ENCODE results near the gene IL3.

Gene IL3

DNA sequence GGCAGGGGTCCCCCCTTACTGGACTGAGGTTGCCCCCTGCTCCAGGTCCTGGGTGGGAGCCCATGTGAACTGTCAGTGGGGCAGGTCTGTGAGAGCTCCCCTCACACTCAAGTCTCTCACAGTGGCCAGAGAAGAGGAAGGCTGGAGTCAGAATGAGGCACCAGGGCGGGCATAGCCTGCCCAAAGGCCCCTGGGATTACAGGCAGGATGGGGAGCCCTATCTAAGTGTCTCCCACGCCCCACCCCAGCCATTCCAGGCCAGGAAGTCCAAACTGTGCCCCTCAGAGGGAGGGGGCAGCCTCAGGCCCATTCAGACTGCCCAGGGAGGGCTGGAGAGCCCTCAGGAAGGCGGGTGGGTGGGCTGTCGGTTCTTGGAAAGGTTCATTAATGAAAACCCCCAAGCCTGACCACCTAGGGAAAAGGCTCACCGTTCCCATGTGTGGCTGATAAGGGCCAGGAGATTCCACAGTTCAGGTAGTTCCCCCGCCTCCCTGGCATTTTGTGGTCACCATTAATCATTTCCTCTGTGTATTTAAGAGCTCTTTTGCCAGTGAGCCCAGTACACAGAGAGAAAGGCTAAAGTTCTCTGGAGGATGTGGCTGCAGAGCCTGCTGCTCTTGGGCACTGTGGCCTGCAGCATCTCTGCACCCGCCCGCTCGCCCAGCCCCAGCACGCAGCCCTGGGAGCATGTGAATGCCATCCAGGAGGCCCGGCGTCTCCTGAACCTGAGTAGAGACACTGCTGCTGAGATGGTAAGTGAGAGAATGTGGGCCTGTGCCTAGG lies 13.0 kb downstream of the IL3 start, which contains the start of gene CSF2:
Gene CSF2, plus strand, starts transcription at position 559 of the 783 bp plus-strand sequence. Its CDS starts 35 bp downstream, at position 594.
- DNase-seq = no peak

DNA sequence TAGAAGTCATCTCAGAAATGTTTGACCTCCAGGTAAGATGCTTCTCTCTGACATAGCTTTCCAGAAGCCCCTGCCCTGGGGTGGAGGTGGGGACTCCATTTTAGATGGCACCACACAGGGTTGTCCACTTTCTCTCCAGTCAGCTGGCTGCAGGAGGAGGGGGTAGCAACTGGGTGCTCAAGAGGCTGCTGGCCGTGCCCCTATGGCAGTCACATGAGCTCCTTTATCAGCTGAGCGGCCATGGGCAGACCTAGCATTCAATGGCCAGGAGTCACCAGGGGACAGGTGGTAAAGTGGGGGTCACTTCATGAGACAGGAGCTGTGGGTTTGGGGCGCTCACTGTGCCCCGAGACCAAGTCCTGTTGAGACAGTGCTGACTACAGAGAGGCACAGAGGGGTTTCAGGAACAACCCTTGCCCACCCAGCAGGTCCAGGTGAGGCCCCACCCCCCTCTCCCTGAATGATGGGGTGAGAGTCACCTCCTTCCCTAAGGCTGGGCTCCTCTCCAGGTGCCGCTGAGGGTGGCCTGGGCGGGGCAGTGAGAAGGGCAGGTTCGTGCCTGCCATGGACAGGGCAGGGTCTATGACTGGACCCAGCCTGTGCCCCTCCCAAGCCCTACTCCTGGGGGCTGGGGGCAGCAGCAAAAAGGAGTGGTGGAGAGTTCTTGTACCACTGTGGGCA lies 13.8 kb downstream of the IL3 start:
- DNase-seq = no peak

DNA sequence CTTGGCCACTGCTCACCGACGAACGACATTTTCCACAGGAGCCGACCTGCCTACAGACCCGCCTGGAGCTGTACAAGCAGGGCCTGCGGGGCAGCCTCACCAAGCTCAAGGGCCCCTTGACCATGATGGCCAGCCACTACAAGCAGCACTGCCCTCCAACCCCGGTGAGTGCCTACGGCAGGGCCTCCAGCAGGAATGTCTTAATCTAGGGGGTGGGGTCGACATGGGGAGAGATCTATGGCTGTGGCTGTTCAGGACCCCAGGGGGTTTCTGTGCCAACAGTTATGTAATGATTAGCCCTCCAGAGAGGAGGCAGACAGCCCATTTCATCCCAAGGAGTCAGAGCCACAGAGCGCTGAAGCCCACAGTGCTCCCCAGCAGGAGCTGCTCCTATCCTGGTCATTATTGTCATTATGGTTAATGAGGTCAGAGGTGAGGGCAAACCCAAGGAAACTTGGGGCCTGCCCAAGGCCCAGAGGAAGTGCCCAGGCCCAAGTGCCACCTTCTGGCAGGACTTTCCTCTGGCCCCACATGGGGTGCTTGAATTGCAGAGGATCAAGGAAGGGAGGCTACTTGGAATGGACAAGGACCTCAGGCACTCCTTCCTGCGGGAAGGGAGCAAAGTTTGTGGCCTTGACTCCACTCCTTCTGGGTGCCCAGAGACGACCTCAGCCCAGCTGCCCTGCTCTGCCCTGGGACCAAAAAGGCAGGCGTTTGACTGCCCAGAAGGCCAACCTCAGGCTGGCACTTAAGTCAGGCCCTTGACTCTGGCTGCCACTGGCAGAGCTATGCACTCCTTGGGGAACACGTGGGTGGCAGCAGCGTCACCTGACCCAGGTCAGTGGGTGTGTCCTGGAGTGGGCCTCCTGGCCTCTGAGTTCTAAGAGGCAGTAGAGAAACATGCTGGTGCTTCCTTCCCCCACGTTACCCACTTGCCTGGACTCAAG lies 14.6 kb downstream of the IL3 start:
- no peak for DNase-seq

DNA sequence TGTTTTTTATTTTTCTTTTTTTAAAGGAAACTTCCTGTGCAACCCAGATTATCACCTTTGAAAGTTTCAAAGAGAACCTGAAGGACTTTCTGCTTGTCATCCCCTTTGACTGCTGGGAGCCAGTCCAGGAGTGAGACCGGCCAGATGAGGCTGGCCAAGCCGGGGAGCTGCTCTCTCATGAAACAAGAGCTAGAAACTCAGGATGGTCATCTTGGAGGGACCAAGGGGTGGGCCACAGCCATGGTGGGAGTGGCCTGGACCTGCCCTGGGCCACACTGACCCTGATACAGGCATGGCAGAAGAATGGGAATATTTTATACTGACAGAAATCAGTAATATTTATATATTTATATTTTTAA lies 15.2 kb downstream of the IL3 start:
- no peak for DNase-seq

DNA sequence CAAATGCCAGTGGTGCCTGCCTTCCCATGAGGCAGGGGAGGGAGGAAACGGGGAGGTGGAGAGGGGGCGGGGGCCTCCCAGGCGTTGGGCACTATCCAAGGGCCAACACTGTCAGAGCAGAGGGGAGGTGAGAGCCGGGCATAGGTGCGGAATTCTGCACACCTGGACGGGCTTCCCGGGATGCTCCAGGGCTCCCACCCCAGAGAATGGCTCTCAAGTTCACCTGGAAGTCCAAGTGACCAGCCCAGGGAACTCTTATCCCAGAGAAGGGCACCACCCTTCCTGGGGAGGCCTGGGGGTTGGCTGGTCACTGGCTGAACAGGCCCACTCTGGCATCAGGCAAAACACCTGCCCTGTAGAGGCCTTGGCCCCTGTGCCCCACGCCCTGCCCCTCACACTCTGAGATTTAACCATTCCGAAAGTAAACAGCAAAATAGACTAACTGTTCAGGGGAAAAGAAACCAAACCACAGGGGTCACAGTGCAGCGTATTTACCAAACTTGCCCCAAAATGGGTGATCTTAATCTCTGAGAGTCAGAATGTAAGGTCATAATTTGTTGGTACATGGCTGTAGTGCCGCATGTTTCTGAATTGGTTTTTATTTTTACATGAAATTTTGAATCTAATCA lies 15.9 kb downstream of the IL3 start:
- no peak for DNase-seq

DNA sequence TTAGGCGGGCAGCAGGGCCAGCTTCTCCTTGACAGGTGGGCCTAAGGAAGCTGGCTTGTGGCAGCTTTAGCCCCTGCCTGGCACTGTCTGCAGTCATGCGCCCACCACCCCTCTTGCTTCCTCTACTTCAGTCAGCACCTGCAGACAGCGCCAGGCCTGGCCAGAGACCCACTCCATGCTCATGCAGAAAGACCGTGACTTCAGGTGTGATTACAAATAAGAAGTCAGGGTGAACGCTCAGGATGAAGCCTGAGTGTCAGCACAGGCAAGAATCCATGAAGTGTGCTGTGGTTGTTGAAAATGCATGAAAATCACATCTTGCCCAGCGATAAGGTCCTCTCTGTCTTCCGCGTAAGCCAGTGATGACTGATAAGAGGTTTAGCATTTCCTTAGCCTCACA lies 16.5 kb downstream of the IL3 start:
- DNase-seq = no peak

DNA sequence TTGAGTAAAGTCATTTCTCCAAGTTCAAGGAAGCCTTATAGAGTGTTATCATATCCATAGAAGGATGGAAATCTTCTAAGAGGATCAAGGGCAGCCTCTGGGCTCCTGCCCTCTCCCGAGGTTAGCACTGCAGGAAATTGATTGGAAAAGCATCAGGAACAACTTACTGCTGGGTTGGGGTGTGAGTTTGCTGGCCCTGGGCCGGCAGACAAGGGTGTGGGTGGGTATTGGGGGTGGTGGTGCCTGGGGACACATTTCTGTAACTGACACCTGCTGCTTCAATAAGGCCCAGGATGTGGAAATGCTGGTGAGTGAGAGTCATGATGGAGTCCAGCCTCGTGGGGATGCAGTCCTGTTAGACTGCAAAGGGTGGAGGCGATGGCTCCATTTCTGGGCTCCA lies 18.6 kb downstream of the IL3 start:
- no peak for DNase-seq

DNA sequence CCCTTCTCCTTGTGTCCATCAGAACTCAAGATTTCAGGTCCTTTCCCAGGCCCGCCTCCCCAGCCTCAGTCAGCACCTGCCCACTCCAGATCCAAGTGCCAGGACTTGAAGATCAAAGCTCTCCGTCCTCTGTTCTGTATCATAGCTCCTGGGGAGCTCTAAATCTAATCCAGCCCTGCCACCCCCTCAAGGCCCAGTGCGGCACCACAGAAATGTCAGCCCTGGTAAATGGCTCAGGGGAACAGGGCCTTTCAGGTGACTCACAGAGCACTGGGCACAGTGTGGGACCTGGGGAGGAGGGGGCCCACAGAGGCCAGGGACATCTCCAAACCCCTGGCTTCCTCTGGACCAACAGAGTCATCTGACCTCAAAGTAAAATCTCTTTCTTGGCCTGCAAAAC lies 19.2 kb downstream of the IL3 start:
- DNase-seq = no peak

DNA sequence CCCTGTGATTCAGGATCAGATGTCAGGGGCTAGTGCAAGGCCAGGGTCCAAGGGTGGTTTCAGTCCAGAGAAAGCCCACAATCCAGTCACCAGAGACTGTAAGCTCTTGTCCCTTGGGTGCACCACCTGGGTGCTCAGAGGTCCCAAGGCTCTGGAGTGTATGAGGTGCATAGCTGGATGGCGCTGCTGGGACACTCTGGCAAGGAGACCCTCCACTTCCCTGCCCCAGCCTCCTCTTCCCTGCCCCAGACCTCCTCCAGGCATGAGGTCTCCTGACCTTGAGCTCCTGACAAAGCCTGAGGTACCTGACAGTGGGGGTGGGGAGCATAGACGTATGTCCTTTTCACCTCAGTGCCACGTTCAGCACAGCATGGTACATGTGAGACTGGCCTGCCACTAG lies 20.1 kb downstream of the IL3 start:
- DNase-seq = no peak

DNA sequence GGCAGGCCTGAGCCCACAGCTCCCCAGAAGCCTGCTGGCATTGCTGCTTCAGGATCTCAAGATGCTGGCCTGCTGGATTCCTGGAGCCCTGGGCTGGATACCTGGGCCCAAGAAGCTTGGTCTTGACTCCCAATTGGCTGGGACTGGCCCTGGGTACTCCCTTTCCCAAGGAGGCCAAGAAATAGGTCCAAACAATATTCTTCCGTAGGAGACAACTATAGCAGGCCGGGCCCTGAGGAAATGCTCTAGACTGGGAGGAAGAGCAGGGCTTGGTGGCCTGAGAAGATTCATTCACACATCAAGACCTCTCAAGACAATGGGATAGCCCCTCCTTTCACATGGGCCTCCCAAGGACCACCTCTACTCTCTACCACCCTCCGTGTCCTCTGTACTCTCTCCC lies 21.0 kb downstream of the IL3 start:
- no peak for DNase-seq

DNA sequence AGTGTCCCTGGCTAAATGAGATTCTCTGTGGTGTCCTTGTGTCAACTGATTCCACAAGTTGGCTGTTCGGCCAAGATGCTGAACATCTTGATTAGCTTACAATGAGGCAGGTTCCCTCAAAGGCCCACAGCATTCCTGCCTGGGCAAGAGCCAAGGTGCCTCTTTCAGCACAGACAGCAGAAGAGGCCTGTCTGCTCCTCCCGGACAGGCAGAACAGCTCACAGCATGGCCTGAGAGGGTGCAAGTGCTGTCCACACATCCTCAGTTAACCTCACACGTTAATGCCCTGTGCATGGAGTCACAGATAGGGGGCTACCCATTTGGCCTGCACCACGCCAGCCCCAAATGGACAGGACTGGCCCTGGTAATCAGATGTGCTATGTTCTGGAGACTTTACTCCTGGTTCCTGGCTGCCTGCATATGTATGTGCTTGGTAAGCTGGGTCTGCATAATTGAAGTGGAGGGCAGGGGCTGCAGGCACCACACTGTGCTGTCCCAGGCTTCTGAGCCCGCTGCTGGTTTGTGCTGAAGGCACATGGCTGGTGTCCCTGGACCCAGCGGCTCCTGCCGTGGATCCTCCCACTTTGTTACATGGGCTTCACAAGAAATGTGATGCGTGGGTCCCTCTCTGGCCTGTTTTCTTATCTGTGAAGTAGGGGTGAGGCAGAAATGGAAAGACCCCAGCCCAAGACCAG lies 22.0 kb downstream of the IL3 start:
- DNase-seq = no peak

DNA sequence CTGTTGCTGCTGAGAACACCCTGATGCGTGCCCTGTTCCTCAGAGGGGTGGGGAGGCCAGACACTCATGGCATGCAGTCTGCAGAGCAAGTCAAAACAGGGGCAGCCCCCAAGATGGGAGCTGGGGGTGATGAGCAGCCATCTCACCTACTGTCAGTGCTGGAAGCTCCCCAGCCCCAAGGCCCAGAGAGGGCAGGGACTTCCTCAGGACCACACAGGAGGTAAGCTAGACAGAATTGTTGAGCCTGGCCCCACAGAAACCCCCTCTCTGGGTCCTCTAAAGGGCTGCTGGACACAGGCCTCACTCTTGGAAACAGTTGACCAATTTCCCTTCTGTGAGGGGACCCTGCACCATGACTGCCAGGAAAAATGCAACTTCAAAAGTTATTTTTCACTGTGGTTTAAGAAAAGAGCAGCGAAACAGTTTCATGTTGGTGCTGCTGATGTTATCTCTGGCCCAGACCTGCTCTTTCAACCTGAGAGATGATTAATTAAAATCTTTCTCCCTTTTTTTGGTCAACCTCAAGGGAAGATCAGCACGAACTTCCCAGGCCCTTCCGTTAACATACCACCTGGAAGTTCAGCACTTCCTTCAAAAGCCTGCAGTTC lies 22.7 kb downstream of the IL3 start:
- no peak for DNase-seq

DNA sequence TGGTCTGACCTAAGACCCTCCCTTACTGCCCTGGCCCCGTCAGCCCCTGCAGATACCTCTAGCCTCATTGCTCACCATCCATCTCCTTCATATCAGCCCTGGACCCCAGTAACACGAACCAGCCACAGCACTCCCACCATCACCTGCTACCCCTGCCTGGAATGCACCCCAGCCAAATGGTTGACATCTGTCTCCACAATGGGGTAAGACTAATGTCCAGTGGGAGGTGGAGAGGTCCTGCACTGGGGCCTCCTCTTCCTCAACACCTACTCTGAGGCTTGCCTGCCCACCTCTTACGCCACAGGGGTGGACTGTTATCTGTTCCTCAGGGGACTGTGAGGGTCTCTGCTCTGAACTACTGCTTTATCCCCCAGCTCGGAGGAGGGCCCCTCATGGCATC lies 25.2 kb downstream of the IL3 start:
- DNase-seq = no peak

DNA sequence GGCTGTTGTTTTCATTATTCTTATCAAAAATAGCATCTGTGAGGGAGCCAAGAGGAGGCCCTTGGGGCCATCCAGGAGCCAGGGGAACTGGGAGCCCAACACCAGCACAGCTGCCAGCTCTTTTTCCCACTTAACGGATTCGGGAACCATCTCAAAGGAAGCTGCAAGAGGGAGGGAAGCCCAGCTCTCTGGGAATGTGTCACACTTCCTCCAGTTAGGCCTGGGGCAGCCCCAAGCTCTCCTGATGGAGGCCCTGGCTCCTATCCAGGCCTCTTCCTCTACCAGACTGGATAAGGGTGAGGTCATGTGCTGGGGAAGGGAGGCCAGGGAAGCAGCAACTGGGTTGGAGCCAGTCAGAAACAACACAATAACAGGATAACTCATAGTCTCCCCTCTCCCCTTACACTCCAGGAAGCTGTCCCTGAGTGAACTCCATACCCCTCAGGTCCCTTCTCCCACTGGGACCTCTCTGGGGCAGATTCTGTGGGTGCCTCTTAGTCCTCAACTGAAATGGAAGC lies 25.9 kb downstream of the IL3 start:
- no peak for DNase-seq

DNA sequence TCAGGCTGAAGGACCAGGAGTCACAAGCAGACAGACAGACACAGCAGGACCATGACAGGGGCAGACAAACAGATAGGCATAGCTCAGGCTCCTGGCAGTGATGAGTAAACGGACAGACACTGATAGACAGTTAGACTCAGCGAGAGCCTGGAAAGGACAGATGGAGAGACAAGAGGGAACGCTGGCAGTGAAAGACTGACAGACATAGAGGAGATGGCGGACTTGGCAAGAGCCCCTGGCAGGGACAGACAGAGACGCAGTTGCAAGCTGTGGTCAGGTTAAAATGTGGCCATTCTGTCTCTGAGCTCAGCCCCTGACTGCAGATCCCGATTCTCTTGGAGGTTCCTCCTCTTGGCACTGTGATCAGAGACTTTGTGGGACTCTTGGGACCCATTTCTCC lies 26.7 kb downstream of the IL3 start:
- no peak for DNase-seq

DNA sequence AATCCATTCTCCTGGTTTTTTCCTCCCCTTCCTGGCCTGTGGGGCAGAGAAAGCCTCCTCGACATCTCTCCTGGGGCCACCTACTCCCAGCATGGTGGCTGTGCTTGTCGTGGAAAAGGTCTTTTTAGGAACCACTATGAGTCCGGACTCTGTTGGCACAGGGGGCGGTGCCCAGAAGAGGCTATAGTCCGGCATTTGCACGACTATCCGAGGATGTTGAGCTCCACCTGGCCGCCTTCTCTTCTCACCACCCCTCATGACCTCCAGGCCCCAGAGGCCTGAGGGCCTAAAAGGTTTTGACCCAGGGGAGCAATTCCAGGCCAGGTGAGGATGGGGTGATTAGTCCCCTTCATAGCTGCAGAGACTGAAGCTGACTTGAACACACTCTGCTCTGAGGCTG lies 27.2 kb downstream of the IL3 start:
- no peak for DNase-seq

DNA sequence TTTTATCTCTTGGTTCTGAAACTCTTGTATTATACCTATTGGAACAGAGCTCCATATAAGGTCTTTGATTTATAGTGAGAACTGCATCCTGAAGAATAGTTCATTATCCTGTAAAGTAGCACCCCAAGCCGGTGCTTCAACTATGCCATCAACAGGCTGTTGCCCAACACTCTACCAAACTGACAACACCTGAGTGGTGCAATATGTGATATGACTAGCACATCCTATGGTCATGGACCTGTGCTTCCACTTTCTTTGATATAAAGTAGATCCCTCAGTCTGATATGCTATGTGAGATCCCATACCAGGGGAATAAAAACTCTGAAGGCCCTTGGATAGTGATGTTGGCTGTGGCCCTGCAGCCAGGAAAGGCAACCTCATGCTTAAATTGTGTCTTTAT lies 28.9 kb downstream of the IL3 start:
- no peak for DNase-seq

DNA sequence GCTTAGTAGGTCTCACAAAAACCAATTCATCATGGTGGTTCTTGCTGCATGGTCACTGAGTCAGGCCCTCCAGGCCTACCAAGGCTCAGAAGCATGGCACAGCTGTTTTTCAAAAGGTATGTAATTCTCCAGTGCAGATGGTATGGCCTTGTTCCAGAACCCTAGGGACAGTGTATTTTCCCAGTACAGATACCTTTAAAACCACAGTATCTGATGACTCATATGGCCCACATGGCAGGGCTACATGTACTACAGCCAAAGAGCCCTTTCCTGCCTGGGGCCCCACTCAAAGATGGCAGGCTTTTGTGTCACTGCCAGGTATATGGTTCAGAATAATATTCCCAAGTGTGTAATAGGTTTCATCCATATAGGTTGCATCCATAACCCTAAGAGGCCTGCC lies 29.7 kb downstream of the IL3 start:
- no peak for DNase-seq

DNA sequence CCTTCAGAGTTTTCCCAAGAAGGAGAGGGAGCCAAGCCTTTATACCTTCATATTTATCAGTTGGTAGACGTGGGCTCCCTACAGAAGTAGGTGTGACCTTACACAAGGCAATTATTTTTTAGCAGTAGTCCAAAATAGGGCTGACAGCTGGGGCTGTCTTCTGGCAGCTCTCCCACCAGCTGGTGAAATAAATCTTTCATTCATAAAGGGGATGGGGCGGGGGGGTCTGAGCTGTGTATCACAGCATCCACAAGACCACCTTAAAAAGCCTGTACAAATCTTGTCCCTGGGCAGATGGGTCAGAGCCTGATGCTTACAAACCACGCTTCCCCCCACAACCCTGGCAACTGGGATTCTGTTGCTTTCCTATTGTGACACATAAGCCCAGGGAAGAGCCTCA lies 32.8 kb downstream of the IL3 start:
- DNase-seq = no peak

DNA sequence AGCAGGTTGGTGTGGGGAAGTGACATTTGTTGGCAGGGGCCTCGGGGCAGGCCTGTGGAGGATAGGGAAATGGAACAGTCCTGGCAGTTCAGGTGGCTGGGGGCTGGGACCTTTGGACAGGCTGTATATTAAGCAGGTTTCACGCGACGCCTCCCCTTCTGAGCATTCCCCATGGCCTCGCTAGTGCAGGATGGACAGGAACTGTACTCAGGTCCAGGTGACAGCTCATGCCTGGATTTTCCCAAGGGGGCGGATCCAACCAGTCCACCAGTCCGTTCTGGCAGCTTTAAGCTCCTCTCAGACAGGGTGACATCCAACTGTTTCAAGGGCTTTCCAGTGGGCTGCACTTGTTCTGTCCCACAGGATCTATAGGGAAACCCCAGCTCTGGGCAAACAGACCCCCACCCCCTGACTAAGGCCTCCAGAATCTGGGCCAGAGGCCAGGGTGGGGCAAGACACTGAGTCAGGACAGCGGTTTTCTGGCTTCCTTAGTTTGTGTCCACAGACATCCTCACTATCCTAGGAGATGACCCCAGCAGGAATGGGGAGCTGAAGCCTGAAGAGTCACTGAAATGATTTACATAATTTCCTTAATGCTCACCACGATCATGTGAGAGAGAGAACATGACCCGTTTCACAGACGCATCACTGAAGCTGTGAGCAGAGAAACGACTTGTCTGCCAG lies 34.1 kb downstream of the IL3 start:
- no peak for DNase-seq

DNA sequence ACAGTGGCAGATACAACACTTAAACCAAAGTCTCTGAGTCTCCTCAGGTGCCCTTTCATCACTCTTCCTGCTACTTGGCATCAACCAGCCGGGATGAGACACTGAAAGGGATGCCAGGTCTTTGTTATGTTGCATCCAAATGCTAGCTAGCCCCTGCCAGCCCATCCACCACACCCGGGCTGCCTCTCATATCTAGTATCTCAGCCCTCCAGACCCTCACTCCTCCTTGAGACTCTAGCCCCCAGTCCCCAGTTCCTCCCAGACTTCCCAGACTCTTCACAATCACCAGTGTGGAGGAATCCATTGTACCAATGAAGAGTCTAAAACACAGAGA lies 34.6 kb downstream of the IL3 start:
- no peak for DNase-seq
